HG03457 (cell line): ENCODE results near the gene TNS3.
"Not testable (repeated sequence)": the region's sequence is repeated elsewhere in the genome, so short reads cannot be mapped to it uniquely, and the experiment has no call there.

ENCODE experiments used
- ATAC-seq: cut with Tn5 transposase; IDR thresholded peaks from one replicate; pipeline ENCODE4 v1.9.1; 2021; ENCODE audit warnings: moderate number of reproducible peaks; ENCODE audit not compliant: unreplicated experiment

TNS3 gene

GRCh38 chr7:47603514-47604255, 21.8 kb upstream of the TNS3 start:
- ATAC-seq = not testable (repeated sequence)

DNA sequence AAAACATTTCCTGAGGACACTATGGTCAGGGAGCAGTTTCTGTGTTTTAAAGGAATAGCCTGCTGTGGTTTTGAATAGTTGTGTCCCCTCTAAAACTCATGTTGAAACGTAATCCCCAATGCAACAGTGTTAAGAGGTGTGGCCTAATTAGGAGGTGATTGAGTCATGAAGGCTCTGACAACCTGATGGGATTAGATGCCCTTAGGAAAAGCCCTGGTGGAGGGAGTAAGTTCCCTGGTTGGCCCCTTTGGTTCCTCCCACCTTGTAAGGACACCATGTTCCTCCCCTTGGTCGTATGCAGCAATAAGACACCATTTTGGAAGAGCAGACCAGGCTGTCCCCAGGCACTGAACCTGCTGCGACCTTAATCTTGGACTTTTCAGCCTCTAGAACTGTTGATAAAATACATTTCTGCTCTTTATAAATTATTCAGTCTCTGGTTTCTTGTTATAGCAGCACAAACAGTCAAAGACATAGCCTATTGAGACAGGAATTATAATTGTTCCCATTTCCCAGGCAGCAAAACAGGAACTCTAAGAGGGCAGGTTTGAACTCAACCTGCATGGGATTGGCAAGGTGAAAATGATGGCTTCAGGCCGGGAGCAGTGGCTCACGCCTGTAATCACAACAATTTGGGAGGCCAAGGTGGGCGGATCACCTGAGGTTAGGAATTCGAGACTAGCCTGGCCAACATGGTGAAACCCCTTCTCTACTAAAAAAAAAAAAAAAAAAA, 20.5 kb upstream of the TNS3 start:
- ATAC-seq = no peak

DNA sequence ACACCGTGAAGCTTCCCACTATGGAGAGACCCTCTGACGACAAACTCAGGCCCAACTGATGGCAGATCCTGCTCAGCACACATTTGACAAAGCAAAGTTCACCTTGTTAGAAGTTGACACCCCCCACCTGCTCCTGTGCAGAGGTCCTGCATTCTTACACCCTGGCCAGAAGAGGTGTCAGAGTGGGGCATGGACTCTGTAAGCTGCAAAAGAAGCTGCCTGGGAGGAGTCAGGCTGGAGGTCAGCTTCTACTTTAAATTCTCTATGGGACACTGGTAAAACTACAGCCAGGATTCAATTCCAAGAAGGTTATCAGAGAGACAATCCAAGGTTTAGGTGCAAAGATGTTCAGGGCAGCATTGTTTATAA, 20.0 kb upstream of the TNS3 start:
- ATAC-seq = no peak

DNA sequence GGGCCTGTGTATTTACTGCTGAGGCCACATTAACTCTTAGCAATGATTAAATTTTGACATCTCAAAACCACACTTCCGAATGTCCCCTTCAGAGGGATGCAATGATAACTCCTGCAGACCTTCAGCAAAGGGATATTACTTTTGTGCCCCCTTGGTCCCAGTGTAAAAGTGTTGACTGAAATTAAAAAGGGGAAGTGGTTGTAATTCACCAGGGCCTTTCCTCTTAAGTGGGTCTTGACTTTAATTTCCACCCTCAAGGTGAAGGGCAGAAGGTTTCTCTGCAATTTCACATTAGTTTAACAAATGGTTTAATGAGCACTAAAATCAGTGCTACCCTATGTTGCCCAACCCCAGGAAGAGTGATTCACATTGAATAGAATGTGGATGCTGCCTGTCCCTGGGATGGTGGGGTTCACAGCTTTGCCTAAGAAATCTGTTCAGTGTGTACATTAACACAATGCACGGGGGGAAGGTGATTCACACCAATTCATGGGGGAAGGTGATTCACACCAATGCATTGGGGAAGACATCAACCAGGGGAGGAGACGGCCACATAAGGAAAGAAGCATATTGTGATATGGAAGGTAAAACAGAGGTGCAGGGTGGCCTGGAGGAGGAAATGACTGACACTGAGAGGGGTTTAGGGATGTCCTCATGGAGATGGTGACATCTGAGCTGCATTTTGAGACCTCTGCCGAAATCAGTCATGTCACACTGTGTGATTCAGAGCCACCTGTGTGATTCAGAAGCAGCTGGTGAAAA, 19.4 kb upstream of the TNS3 start:
- no peak for ATAC-seq

DNA sequence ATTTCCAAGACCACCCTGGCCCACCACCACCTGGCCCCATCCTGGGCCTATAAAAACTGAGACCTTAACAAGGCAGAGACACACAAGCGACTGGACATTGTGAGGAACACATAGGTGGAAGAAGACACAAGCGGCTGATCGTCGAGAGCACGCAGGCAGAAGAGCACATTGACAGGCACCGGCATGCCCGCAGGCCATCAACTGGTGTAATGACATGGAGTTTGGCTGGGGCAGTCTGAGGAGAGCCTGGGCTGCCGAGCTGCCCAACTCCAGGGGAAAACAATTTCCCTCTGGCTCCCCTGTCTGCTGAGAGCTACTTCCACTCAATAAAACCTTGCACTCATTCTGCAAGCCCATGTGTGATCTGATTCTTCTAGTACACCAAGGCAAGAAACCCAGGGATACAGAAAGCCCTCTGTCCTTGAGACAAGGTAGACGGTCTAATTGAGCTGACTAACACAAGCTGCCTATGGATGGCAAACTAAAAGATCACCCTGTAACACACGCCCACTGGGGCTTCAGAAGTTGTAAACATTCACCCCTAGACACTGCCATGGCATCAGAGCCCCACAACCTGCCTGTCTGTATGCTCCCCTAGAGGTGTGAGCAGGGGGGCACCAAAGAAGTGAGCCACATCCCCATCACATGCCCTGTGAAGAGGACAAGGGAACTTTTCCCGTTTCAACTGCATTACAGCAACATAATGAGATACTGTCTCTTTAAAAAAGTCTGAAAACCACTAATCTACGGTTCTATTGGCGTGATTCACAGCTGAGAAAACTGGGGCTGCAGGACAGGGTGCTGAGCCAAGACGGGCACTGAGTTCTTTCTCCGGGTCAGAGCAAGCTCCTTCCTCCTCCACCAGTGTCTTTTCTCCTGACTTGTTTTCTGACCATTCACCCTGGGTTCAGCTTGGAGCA, 18.5 kb upstream of the TNS3 start:
- no peak for ATAC-seq

GRCh38 chr7:47597379-47597778, 15.5 kb upstream of the TNS3 start:
- no peak for ATAC-seq

GRCh38 chr7:47596502-47597202, 14.7 kb upstream of the TNS3 start:
- no peak for ATAC-seq

DNA sequence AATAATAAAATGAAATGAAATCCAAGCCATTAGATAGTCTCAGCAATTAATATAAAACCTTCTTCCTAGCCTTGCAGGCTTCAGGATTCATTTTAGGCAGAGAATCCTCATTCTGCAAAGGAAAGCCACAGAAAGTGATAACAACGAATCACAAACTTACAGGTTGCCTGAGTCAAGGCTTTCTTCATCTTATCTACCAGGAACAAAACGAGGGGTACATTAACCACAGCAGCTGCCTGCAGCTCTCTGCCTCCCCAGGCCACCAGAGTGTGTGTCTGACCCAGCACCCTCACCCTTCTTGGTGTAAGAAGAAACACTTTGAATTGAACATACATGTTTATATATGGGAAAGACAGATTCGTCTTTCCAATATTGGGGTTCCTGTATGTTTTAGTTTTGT, 12.5 kb upstream of the TNS3 start:
- ATAC-seq = no peak

DNA sequence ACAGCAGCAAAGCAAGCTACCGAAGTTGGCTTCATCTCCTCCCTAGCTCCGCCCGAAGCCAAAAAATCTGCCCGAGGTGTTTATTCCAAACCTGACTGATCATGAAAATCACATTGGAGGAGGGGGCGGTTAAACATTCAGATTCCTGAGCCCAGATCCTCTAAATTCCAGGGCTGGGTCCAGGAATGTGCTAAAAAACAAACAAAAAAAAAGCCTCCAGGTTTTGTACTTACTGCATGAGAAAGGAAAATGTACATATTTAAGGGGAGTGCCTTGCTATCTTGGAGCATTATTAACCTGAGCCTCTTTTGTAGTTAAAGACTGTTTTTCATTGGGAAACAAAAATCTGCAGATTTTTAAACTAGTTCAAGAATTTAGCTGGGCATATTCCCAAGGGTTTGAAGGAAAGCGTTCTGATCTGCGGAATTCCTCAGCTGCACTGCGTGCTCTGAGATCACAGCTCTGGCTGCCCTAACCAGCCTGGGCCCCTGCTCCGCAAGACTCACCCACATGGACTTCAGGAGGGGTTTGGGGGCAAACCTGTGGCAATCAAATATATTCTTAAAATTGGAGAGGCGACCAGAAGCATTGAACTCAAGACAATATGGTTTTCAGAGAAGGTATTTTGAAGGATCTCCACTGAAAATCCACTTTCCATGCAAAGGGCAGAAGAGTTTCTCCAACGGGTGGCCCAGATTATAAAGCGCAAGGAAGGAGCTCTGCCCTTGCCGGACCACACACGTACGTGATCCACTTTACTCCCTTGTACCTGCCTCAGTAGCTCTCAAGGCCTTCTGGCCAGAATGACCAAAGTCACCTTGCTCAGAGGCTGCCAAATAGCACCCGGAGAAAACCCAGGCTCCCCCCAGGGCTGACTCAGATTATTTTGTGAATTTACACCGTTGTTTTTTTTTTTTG, 10.0 kb upstream of the TNS3 start:
- no peak for ATAC-seq

DNA sequence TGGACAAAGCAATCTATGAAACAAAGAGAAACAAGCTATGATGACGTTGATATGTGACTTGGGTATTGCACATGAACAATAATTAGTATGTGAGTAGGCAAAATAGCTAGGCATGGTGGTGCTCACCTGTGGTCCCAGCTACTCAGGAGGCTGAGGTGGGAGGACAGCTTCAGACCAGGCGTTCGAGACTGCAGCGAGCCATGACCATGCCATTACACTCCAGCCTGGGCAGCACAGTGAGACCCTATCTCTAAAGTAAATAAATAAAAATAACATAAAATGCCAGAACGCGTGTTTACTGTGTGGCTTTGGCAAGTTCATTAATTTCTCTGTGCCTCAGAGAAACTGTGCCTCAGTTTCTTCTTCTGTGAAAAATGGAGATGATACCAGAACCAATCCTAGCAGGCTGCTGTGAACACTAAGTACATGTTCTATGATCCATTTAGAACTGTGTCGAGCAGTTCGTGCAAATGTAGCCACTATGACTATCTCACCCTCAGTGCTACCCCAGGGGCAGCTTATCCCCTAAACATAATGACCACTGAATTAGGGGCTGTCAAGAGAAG, 9.3 kb upstream of the TNS3 start:
- no peak for ATAC-seq

GRCh38 chr7:47590215-47590614, 8.3 kb upstream of the TNS3 start:
- not testable (repeated sequence) for ATAC-seq

GRCh38 chr7:47588704-47589225, 6.9 kb upstream of the TNS3 start:
- no peak for ATAC-seq

GRCh38 chr7:47587976-47588375, 6.1 kb upstream of the TNS3 start:
- ATAC-seq = no peak

DNA sequence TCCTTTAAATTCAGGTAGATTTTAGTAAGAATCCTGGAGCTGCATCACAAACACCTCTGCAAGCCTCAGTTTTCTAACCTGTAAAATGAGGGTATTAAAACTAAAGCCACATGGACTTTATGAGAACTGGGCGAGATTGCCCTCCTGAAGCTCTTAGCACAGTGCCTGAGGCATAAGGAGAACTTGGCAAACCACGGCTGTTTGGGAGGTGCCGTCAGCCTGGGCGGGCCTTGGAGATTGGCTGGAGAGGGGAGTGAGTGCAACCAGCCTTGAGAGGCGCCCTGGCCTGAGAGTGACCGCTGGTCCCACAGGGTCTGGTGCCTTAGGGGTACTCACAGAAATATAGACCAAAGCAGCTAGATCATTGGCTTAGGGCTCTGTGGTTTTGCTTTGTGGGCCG, 5.4 kb upstream of the TNS3 start:
- no peak for ATAC-seq

- no peak for ATAC-seq
Observed at GRCh38 chr7:47586925-47587324, 5.0 kb upstream of the TNS3 start.

GRCh38 chr7:47586161-47586670, 4.3 kb upstream of the TNS3 start:
- ATAC-seq = not testable (repeated sequence)

GRCh38 chr7:47584536-47584895, 2.6 kb upstream of the TNS3 start:
- ATAC-seq = no peak

DNA sequence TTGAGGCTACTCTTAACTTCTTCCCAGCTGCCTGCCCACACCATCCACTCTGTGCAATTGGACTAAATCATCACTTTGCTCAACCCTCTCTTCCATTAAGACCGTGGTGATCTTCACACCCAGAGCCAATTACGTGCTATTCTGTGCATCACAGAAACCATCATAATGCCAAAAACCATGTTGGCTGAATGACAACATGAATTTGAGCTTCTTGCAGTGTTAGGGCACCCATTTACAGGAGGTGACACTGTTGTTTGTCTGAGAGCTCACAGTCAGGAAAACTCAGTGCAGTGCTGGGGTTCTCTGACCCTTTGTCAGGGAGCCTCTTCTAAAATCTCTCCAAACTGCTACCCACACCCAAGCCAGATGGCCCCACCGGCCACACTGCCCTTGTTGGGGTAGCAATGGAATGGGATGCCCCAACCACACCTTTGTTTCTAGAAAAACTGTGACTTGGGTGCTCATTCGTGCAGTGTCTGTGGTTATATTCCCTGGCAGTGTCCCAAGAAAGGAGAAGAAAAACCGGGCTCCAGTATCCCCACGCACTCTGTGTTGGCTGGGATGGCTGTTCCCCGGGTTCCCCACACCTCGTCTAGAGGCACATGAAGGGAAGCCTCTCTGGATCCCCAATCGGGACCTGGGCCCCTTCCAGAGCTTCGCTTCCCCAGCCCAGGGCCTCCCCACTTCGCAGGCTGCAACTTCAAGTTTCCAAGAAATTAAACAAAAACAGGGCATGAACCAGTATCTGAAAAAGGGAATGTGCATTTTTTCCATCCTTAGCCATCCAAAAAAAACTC, 2.0 kb upstream of the TNS3 start:
- no peak for ATAC-seq
